H9 (cell line): ENCODE measurements around the gene KLHL2. TPM values are rescaled to one million over a fixed set of nuclear protein-coding genes. Genes with fewer than 3 reads are reported as not detected.
"Not testable (repeated sequence)": the region's sequence is repeated elsewhere in the genome, so short reads cannot be mapped to it uniquely, and the experiment has no call there.

Experiments
- DNase-seq: peaks from one replicate; pipeline ENCODE4 v3.0.0-alpha.2; 2017
- H2AFZ ChIP-seq: one replicate; pipeline ENCODE4 v1.6.1; 2013; ENCODE audit warnings: mild to moderate bottlenecking, low read length, control low read depth, moderate library complexity
- H2AK5ac ChIP-seq: 2 replicates; pipeline ENCODE4 v1.6.1; 2013; ENCODE audit warnings: low read length, control low read depth, mixed read lengths; ENCODE audit not compliant: insufficient read length
- H2BK120ac ChIP-seq: one replicate; pipeline ENCODE4 v1.6.1; 2013; ENCODE audit warnings: low read depth, mild to moderate bottlenecking, low read length, control low read depth, inconsistent platforms; ENCODE audit not compliant: poor library complexity, severe bottlenecking
- H2BK12ac ChIP-seq: 2 replicates; pipeline ENCODE4 v1.6.1; 2013; ENCODE audit warnings: low read length, control low read depth, mixed read lengths, low read depth; ENCODE audit not compliant: insufficient read length
- H2BK15ac ChIP-seq: 2 replicates; pipeline ENCODE4 v1.6.1; 2013; ENCODE audit warnings: low read depth, low read length, control low read depth
- H2BK20ac ChIP-seq: one replicate; pipeline ENCODE4 v1.6.1; 2013; ENCODE audit warnings: low read depth, mild to moderate bottlenecking, low read length, control low read depth, inconsistent platforms; ENCODE audit not compliant: poor library complexity, severe bottlenecking
- H2BK5ac ChIP-seq: 2 replicates; pipeline ENCODE4 v1.6.1; 2013; ENCODE audit warnings: low read length, control low read depth, mixed read lengths; ENCODE audit not compliant: insufficient read length
- H3K14ac ChIP-seq: 2 replicates; pipeline ENCODE4 v1.6.1; 2013; ENCODE audit warnings: low read length, control low read depth; ENCODE audit not compliant: insufficient read depth
- H3K18ac ChIP-seq: 2 replicates; pipeline ENCODE4 v1.6.1; 2013; ENCODE audit warnings: low read depth, mild to moderate bottlenecking, mixed read lengths, low read length, control low read depth; ENCODE audit not compliant: insufficient read length
- H3K23ac ChIP-seq: 2 replicates; pipeline ENCODE4 v1.6.1; 2013; ENCODE audit warnings: low read length, control low read depth, mixed read lengths, low read depth; ENCODE audit not compliant: insufficient read length
- H3K23me2 ChIP-seq: 2 replicates; pipeline ENCODE4 v1.6.1; 2013; ENCODE audit warnings: low read depth, mild to moderate bottlenecking, mixed read lengths, low read length, control low read depth; ENCODE audit not compliant: insufficient read length, poor library complexity, severe bottlenecking
- H3K27ac ChIP-seq: 2 replicates; pipeline ENCODE4 v1.5.1; 2013; ENCODE audit warnings: low read length, control low read depth, mixed read lengths, low read depth; ENCODE audit not compliant: insufficient read length
- H3K27me3 ChIP-seq: 2 replicates; pipeline ENCODE4 v1.6.1; 2013; ENCODE audit warnings: low read length, control low read depth, inconsistent platforms; ENCODE audit not compliant: insufficient read depth
- H3K4ac ChIP-seq: 2 replicates; pipeline ENCODE4 v1.6.1; 2013; ENCODE audit warnings: low read depth, mild to moderate bottlenecking, control low read depth, inconsistent platforms, low read length, moderate library complexity
- H3K4me1 ChIP-seq: 2 replicates; pipeline ENCODE4 v1.6.1; 2013; ENCODE audit warnings: low read length, control low read depth, inconsistent platforms; ENCODE audit not compliant: insufficient read depth
- H3K4me2 ChIP-seq: 2 replicates; pipeline ENCODE4 v1.6.1; 2013; ENCODE audit warnings: low read length, control low read depth, mixed read lengths; ENCODE audit not compliant: insufficient read length, insufficient read depth
- H3K56ac ChIP-seq: 2 replicates; pipeline ENCODE4 v1.6.1; 2013; ENCODE audit warnings: low read depth, mild to moderate bottlenecking, mixed read lengths, low read length, control low read depth; ENCODE audit not compliant: insufficient read length
- H3K79me1 ChIP-seq: 2 replicates; pipeline ENCODE4 v1.6.1; 2013; ENCODE audit warnings: low read depth, mild to moderate bottlenecking, moderate library complexity, low read length, control low read depth, inconsistent platforms; ENCODE audit not compliant: insufficient read depth, poor library complexity, severe bottlenecking
- H3K79me2 ChIP-seq: 2 replicates; pipeline ENCODE4 v1.6.1; 2013; ENCODE audit warnings: low read length, control low read depth, inconsistent platforms; ENCODE audit not compliant: insufficient read depth
- H3K9ac ChIP-seq: 2 replicates; pipeline ENCODE4 v1.6.1; 2013; ENCODE audit warnings: low read length, control low read depth, mixed read lengths; ENCODE audit not compliant: insufficient read length; ENCODE audit errors: extremely low read depth
- H3K9me3 ChIP-seq: one replicate; pipeline ENCODE4 v1.6.1; 2013; ENCODE audit warnings: low read depth, low read length, inconsistent platforms; ENCODE audit not compliant: control insufficient read depth
- H3T11ph ChIP-seq: one replicate; pipeline ENCODE4 v1.6.1; 2013; ENCODE audit warnings: mild to moderate bottlenecking, low read length, control low read depth, inconsistent platforms
- H4K20me1 ChIP-seq: one replicate; pipeline ENCODE4 v1.6.1; 2013; ENCODE audit not compliant: control insufficient read depth, insufficient read length, insufficient read depth
- H4K5ac ChIP-seq: 2 replicates; pipeline ENCODE4 v1.6.1; 2013; ENCODE audit warnings: low read depth, mild to moderate bottlenecking, mixed read lengths, low read length, control low read depth; ENCODE audit not compliant: insufficient read length
- H4K8ac ChIP-seq: replicated peaks from 2 replicates; pipeline ENCODE4 v1.6.1; 2013; ENCODE audit warnings: low read length, control low read depth, mixed read lengths, low read depth; ENCODE audit not compliant: insufficient read length
- H4K91ac ChIP-seq: 2 replicates; pipeline ENCODE4 v1.6.1; 2013; ENCODE audit warnings: low read depth, mild to moderate bottlenecking, moderate library complexity, mixed read lengths, low read length, control low read depth; ENCODE audit not compliant: insufficient read length
- H3K27ac Mint-ChIP-seq, 3 experiments: 2 replicates in 2 of 3; 3 replicates in 1 of 3; pipeline ENCODE4 v1.8.0; 2020 to 2021; ENCODE audit warnings: mixed read lengths in 3 of 3, mild to moderate bottlenecking in 1 of 3, moderate library complexity in 1 of 3
- H3K27me3 Mint-ChIP-seq: 2 replicates; pipeline ENCODE4 v1.8.0; 2021; ENCODE audit warnings: low read depth, mild to moderate bottlenecking, moderate library complexity, mixed read lengths
- H3K36me3 Mint-ChIP-seq, 3 experiments: 2 replicates in 2 of 3; 3 replicates in 1 of 3; pipeline ENCODE4 v1.8.0; 2020 to 2021; ENCODE audit warnings: low read depth in 3 of 3, mixed read lengths in 3 of 3; ENCODE audit not compliant: insufficient read depth in 1 of 3
- H3K4me1 Mint-ChIP-seq, 2 experiments: 2 replicates each; pipeline ENCODE4 v1.8.0; 2020; ENCODE audit warnings: mixed read lengths in 2 of 2
- H3K4me3 Mint-ChIP-seq, 2 experiments: 2 replicates in 1 of 2; 3 replicates in 1 of 2; pipeline ENCODE4 v1.8.0; 2020 to 2021; ENCODE audit warnings: mild to moderate bottlenecking in 2 of 2, mixed read lengths in 2 of 2, moderate library complexity in 1 of 2
- H3K9me3 Mint-ChIP-seq, 2 experiments: 2 replicates in 1 of 2; 3 replicates in 1 of 2; pipeline ENCODE4 v1.8.0; 2020; ENCODE audit warnings: mild to moderate bottlenecking in 2 of 2, mixed read lengths in 2 of 2, moderate library complexity in 1 of 2
- WGBS: extraction: QIAGEN DNeasy Blood & Tissue Kit; methylation state at CpG from one replicate; pipeline ENCODE4 v1.1.7; 2013; ENCODE audit warnings: missing lambda C conversion rate, low lambda C conversion rate, mixed read lengths; ENCODE audit not compliant: insufficient read length; ENCODE audit errors: extremely low coverage; 5-methylcytosine and 5-hydroxymethylcytosine counted together
- total RNA-seq: library from RNA; stranded (reverse); gene quantifications from 2 replicates; pipeline ENCODE4 v1.2.1, GENCODE V29; 2021

The KLHL2 gene
- total RNA-seq, 1 experiment from 2014 or later: 14.3 TPM

DNA sequence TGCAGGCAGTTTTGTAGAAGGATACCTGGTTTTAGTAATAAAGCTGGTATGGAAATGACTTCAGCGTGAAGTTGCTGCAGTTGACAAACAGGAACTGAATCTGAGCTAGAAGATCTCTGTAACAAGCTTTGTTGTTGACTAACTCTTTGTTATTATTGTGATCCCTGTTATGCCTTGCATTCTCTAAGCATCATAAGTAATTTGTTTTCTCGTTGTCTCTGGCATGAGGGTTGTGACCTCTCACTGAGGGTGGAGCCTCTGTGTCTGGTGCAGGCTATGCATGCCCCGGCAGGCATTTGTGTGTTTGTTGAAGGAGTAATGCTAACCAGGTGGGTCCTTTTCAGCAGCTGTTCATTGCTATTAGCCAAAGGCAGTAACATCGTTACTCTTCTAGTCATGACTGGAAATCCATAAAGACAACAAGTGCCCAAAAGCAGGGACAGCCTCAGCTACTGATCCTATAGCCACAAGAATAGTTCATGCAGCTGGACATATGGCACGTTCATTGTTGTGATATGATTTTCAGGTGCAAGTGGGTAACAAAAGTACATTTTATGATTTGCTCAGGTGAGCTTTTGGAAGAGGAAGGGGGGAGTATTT, 30.8 kb downstream of the KLHL2 start:
- not testable (repeated sequence) for H3K23me2 ChIP-seq, DNase-seq, H3K18ac ChIP-seq, H2BK12ac ChIP-seq, H3K79me2 ChIP-seq, H2BK20ac ChIP-seq, H2AFZ ChIP-seq, H2BK15ac ChIP-seq, H3K56ac ChIP-seq, H3K4ac ChIP-seq, H2BK5ac ChIP-seq, H3K4me1 ChIP-seq, H2AK5ac ChIP-seq, H3K9ac ChIP-seq, H3K9me3 ChIP-seq, H4K8ac ChIP-seq, H3K27me3 ChIP-seq, H3T11ph ChIP-seq, H4K91ac ChIP-seq, H3K4me2 ChIP-seq, H3K23ac ChIP-seq, H3K36me3 Mint-ChIP-seq, H2BK120ac ChIP-seq, H3K9me3 Mint-ChIP-seq, H3K27me3 Mint-ChIP-seq, H3K27ac ChIP-seq, H4K5ac ChIP-seq, H3K14ac ChIP-seq, H4K20me1 ChIP-seq, H3K4me3 Mint-ChIP-seq, H3K79me1 ChIP-seq
- Mint-ChIP-seq H3K27ac (peak overlapping the region in 2 of 3 experiments; percentile 22 to 54; a peak in 4 of 7 replicates), H3K4me1 (peaks cover 9 to 15% of the 10 kb centered on the region in 2 experiments)
- WGBS: no CpG with 5 or more reads among the region's 5 CpGs

DNA sequence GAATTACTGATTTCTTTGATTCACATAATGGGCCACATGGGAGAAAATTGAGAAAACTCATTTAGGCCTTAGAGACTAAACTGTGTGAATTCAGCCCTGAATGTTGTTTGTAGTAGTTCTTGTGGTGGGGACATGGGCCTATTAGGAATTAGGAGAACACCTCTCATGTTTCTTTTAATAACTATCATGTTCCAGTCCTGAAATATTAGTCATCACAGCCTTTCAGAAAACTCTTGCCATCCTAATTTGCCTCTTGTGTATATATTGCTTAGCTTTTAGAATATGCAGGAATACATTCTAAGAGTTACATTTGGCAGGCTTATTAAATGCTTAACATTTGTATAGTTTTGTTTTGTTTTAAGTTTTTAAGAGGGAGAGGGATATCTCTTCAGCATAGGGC, 33.4 kb downstream of the KLHL2 start:
- not testable (repeated sequence) for H3K4me3 Mint-ChIP-seq, H3K4me1 ChIP-seq, H2BK5ac ChIP-seq, H3K4ac ChIP-seq, H3K79me2 ChIP-seq, H3K9me3 ChIP-seq, H2BK15ac ChIP-seq, H2BK20ac ChIP-seq, H2AFZ ChIP-seq, H3K23me2 ChIP-seq, H2BK12ac ChIP-seq, H2BK120ac ChIP-seq, H3K4me2 ChIP-seq, H3K18ac ChIP-seq, H4K8ac ChIP-seq, H3T11ph ChIP-seq, H4K20me1 ChIP-seq, H3K9me3 Mint-ChIP-seq, H3K14ac ChIP-seq, H3K9ac ChIP-seq, H3K27me3 Mint-ChIP-seq, H4K91ac ChIP-seq, H2AK5ac ChIP-seq, H4K5ac ChIP-seq, H3K27me3 ChIP-seq, H3K23ac ChIP-seq, H3K79me1 ChIP-seq, H3K56ac ChIP-seq, DNase-seq, H3K27ac ChIP-seq, H3K36me3 Mint-ChIP-seq
- Mint-ChIP-seq H3K27ac (0 out of 7 replicates have a peak overlapping the region, but pooled peaks of 1 of the 3 experiments have one; percentile 35), H3K4me1 (peaks cover 9 to 15% of the 10 kb centered on the region in 2 experiments)
